NCI-H2107 (cell line): Measurements from ENCODE around the gene ITGA3.
"Not testable (repeated sequence)": the region's sequence is repeated elsewhere in the genome, so short reads cannot be mapped to it uniquely, and the experiment has no call there.

Experiments used
- DNase-seq: peaks from one replicate; lab custom pipeline; 2025; lab: John Stamatoyannopoulos, UW

Gene ITGA3

DNA sequence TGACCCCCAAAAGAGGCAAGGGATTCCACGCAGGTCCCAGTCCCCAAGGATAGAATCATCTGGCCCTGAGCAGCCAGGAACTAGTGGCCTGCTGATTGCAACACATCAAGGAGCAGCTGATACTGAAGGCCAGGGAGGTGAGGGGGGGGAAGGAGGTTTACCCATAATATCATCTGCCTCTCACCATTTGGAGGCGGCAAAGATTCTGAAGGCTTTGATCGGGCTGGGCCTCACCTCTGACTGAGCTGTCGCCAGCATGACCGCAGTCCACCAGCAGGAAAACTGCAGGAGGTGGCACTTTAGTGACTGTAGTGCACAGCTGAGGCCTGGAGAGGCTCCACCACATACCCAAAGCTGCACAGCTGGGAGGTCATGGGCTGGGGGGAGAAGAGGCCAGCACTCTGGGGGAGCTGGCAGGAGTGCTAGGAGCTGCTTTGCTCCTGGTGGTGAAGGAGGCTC lies 20.5 kb upstream of the ITGA3 start:
- DNase-seq = no peak

DNA sequence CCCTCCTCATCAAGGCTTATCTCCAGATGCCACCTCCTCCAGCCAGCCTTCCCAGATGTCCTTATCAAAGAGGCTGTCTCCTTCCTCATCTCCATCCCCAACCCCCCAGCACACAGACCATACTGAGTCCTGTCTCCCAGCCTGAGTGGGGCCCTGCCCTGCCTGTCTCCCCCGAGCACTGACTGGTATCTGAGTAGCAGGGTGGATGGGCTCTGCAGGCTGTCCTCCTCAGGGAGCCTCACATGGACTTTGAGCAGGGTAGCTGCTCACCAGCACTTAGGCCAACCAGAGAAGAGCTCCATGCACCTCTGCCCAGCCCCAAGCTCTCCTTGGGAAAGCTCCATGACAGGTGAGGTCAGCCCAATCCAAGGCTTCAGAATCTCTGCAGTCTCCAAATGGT lies 20.0 kb upstream of the ITGA3 start:
- DNase-seq = no peak

DNA sequence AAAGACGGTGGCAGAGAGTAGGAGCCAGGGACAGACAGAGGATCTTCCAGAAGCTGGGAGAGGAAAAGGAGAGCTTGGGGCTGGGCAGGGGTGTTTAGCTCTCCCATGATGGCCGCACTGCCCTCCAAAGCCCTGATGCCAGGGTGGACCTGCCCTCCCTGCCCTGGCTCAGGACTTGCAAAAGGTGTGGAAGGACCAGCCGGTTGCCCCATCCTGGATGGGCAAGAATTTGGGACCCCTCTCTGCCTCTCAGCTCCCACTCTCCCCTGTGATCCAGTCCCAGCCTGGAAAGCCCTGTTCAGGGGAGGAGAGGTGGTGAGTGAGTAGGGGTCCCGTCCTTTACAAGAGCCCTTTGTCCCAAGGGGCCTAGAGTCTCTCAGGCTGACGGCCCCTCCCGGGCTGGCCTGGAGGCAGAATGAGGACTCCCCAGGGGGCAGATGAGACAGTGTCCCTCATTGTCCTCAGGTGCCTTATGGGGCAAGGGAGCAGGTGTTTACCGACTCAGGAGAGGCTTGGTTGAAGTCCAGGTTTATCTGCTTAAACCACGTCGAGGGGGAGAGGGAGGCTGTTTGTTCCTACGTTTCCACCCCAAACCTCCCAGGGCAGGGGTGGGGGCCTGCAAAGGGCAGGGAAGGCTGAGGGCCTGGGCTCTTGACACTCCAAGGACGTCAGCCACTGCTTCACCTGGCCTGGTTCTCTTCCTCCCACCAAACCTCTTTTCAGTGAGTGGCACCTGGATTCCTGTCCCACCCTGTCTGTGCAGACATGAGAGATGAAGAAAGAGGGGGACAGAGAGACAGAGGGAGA lies 19.3 kb upstream of the ITGA3 start:
- DNase-seq = no peak

DNA sequence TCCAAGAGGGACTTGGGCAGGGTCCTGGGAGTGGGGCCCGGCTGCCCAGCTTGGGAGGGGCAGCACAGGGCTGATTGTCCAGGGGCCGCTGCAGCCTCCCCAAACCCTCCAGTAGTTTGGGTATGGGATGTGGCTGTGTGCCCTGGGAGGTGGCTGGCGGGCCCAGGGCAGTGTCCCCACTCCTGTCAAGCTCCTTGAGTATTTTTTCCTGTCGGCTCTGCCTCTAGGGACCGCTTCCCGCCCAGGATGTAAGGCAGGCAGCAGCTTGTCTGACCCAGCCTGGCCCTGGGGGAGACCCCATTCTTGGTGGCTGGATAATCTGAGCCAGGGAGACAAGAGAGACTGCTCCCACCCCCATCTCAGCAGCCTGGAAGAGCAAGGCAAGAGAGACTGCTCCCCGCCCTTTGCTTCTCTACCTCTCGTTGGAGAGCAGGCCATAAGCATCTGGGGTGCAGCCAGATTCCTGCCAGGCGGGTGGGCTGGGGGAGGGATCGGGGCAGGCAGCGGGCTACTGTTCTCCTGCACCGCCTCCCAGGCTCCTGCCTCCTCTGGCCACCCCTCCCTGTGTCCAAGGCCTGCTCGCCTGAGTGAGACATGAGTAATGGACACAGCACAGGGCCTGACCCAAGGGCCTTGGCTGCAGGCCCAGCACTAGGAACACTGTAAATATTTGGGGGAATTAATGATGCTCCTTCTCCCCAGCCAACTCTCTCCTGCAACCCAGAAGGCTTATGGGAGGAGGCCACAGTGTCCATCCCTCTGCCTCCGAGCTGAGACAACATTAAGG lies 18.4 kb upstream of the ITGA3 start:
- DNase-seq = no peak

DNA sequence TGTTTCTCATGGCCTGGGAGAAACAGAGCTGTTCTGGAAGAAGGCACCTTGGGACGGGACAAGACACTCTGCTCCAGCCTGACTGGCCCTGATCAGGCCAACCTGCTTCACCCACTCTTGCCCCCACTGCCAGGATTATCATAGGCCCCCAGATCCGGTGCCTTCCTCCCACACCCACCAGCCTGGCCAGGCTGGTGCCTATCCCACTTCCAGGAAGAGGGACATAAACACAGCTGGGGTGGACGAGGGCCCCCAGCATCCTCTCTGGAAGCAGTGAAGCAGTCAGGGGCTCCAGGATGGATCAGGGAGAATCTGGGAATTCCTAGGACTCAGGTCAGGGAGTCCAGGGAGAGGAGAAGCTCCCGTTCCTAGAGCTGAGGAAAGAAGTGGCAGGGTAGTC lies 16.9 kb upstream of the ITGA3 start:
- no peak for DNase-seq

DNA sequence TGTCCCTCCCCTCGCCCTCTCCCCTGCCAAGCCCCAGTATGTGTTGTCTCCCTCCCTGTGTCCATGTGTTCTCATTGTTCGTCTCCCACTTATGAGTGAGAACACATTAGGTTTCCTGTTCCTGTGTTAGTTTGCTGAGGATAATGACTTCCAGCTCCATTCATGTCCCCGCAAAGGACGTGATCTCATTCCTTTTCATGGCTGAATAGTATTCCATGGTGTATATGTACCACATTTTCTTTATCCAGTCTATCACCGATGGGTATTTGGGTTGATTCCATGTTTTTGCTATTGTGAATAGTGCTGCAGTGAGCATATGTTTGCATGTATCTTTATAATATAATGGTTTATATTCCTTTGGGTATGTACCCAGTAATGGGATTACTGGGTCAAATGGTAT lies 15.4 kb upstream of the ITGA3 start:
- DNase-seq = not testable (repeated sequence)

DNA sequence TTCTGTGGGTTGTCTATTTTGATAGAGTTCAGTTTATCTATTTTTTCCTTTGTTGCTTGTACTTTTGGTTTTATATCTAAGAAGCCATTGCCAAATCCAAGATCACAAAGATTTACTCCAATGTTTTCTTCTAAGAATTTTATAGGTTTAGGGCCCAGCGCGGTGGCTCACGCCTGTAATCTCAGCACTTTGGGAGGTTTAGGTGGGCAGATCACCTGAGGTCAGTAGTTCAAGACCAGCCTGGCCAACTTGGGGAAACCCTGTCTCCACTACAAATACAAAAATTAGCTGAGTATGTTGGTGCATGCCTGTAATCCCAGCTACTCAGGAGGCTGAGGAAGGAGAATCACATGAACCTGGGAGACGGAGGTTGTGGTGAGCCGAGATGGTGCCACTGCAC lies 13.7 kb upstream of the ITGA3 start:
- DNase-seq = no peak

DNA sequence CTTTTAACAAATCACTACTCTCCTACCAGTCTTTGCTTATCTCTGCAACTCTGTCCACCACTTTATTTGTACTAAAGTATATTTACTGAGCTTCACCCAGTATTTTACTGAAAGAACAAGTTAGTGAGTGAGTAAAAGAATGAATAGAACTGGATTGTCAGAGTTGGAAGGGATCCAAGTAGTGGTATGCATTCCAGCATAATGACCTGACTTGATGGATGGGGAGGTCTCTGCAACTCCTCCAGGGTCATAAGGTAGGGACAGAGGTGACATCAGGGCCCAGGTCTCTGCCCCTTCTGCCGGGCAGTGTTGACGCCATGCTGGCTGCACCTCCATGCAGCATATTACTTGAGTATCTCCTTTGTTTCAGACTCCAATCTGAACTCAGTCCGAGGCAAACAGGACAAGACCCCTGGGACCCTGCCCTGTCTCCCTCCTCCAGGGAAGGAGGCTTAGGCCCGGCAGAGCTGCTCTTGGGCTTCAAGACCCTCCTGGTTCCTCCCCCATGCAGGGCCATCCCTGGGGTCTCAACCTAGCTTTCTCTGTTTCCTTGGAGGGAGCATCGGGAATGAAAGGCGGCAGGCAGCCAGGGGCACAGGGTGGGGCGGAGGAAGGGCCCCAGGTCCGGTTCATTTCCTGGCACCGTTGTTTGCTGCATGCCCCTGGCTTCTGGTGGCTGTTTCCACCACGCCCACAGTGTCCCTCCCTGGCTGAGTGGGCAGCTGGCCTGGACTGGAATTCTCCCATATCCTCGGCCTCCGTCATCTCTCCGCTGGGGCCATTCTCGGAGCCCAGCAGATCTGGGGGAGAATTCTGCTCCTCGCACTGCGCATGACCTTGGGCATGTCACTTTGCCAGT lies 12.4 kb upstream of the ITGA3 start:
- no peak for DNase-seq

DNA sequence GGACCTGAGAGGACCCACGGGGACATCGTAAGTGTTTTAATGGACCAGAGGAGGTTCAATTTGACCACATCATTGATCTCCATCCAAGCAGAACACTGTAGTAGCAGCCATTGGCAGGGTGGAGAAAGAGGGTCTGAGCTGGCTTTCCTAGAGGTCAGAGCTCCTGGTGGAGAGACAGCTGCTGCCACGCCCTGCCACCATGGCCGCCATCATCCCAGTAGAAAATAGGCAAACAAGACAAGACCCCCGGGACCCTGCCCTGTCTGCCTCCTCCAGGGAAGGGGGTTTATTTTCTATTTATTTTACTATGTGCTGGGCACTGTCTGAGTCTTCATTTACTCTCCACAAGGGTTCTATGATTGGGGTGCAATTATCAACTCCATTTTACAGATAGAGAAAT lies 11.4 kb upstream of the ITGA3 start:
- no peak for DNase-seq

DNA sequence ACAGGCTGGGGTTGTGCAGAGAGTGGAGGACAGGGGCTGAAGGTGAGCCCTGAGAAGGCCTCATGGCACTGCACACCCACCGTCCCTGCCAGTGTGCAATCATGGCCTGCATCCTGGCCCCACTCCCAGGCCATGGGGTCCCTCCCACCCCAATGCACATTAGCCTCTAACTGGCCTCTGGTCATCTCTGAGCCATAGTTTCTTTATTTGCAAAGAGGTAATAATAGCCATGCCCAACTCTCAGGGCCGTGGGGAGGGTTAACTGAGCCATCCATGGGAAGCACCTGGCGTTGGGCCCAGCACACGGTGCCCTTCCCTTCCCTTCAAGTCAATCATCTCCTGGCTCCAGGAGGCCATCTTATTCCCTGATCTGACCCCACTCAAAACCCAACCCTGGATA lies 10.8 kb upstream of the ITGA3 start:
- no peak for DNase-seq

DNA sequence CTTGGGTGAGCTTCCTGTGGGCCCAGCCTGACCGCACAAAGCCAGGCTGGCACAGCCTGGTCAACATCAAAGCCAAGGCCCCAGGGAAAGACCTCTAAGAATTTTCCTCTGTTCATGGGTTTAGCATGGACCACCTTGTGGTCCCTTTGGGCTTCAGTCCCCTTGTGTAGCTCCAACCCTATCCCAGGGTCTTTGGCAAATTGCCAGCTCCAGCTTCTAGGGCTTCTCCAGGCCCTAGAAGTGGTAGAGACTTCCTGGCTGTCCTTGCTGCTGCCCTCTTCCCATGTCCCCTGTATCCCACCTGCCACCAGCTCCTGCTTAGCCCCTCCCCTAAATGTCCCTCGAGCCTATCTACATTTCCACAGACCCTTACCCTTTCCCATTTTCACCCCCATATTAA lies 9.7 kb upstream of the ITGA3 start:
- no peak for DNase-seq

DNA sequence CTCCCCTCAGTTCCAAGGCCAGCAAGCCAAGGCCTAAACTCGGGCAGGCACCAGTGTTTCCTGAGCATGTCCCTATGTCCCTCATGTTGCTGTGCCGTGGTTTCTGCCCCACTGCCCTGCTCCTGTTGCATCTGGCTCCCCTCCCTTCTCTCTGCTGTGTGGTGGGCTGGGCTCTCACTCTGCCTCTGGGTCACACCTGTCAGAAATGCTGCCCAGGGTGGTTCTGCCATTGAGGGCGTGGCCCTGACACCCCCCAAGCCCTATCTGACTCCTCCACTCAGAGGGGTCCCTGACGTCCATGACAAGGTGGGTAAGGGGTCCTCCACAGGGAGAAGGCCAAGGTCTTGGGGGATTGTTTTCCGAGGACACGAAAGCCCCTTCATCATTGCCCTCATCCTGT lies 9.2 kb upstream of the ITGA3 start:
- no peak for DNase-seq

DNA sequence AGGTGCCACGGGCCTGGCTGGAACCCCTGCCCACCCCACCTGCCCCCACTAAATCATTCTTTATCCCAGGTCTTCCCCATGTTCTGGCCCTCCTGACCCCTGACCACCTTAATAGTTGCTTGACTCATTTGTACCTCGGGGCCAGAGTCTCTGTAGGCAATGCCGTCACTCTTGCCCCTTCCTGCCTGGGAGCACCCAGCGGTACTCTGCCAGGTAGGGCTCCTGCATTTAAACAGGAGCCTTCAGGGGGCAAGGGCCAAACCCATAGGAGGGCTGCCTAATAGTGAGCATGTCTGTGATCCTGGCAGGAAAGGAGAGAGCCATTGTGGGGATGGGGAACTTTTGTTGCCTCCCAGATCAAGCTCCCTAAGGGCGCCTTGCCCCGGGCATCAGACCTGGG lies 8.8 kb upstream of the ITGA3 start:
- DNase-seq = no peak

DNA sequence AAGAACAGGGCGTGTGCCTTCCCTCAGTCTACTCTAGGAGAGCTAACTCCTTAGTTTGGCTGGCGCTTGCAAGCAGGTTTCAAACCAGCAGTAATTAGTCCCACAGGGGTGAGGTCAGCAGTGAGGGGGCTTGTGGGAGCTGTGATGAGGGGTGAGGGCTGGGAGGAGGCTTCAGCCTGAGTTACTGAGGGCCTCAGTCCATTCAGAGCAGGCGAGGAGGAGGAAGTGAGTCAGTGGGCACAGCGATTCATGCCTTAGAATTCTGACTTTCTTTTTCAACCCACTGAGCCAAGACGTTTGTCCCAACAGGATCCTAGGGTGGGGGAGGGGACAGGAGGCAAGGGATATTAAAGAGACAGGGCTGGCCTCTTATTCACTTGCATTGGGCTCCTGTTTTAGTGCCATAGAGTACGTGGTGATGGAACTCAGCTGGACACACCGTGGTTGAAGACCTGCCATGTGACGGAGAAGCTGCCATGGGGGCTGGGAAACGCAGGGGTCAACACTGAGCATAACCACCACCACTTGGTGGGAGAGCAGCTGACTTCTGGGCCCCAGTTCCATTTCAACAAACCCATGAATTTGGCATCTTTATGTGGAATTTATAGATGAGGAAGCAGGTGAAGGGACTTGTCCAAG lies 8.3 kb upstream of the ITGA3 start:
- DNase-seq = no peak

DNA sequence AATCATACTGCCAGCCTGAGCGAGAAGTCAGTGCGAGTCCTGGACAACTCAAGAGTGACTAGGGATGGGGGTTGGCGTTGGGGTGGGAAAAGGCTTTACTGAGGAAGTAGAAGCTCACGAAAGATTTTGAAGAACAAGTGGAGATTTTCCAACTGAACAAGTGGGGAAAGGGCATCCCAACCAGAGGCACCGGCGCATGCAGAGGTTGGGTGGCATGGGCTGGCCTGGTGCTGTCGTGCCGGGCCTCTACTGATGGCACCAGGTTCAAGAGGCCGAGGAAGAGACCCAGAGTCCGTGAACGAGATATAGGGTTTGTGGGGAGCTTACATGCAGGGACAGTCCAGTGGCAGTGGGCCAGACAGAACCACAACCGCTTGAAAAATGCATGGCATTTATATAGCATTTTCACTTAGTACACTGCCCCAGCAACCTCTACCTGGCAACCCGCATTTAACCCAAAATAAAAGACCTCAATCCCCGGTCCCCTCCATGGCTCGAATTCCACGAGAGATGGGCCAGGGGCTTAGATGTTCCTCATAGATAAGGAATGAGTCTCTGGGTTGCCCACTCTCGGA lies 7.7 kb upstream of the ITGA3 start:
- DNase-seq = no peak

DNA sequence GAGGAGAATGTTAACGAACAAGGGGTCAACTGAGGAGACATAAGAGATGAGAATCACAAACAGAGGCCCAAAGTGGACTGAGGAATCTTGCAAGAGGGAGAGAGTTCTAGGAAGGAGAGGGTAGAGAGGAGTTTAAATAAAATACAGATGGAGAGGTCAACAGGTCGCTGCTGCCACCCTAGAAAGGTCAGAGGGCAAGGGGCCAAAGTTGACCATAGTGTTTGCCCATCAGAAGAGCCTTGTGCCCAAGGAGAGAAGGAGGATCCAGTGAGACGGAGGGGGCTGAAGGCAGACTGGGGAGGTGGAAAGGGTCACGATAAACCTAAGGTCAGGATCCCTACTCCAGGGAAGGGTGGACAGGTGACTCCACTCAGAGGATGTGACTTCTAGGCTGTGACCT lies 6.9 kb upstream of the ITGA3 start:
- no peak for DNase-seq

DNA sequence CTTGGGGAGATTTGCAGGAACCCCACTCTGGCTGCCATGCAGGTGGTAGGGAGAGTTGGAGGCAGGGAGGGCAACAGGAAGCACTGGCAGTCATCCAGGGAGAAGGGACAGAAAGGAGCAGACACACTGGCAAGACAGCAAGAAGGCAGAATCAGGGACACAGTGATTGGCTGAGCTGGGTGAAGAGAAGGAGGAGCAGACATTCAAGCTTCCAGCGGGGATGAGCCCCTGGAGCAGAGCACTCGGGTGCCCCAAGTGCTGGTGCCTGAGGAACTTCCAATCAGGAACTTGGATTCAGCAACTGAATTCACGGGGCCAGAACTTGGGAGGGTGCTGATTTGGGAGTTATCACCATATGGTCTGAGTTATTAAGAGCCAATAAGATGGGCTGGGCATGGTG lies 6.3 kb upstream of the ITGA3 start:
- DNase-seq = no peak

DNA sequence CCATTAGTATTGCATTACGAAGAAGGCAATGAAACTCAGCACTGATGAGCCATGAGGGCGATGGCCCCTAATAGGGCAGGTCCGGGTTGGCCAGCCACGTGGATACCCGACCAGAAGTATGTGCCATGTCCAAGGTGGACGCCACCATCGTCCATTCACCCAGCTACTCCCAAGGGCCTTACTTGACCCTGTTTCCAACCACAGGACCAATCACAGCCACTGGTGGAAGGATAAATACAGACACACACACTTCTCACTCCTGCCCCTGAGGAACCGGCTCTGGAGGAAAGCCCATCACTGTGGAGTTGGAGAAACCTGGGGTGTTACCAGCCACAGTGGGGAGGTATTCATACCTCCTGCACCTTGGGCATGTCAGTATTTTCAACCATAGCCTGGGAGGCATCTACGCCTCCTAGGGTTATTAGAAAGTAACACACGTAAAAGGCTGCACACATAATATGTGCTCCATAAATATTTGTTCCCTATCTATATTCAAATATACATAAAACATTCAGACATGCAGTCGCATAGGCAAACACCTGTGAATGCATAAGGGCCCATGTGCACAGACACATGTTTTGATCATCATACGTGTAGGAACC lies 5.4 kb upstream of the ITGA3 start:
- no peak for DNase-seq

DNA sequence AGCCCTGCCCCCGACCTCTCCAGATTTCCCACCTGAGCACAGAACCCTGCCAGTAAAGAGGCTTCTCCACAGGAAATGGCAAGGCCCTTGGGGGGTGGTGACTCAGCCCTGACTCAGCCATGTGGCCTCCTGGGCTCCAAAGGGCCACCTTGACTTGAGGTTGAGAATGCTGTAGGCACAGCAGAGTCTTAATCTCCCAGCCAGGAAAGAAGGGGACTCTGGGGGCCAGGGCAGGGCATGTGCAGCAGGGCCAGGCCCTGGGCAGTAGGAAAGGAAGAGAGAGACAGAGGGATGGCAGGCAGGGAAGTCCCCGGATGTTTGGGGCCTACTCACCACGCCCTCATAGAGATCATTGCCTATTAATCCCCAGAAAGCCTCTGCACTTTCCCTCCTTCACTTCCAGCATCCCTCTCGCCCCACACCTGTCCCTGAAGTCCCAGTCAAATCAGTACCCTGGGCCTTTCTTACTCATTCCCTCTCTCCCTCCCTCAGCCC lies 4.8 kb upstream of the ITGA3 start:
- DNase-seq = no peak

DNA sequence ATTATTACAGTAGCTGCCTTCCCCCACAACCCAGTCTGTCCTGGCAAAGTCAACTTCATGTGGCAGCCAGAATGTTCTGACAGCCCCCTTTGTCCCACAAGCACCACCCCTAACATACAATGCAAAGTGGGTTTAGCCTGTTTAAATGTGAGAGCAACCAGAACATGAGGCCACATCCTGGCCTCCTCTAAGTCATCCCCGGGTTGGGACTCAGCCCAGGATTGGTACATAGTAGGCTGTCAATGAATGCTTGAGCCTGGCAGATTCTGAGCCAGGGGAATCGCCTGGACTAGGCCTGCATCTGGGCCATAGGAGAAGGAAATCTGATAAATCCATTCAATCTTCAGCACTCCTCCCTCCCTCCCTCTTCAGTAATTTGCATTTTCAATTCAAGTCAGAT lies 4.3 kb upstream of the ITGA3 start:
- DNase-seq = no peak

DNA sequence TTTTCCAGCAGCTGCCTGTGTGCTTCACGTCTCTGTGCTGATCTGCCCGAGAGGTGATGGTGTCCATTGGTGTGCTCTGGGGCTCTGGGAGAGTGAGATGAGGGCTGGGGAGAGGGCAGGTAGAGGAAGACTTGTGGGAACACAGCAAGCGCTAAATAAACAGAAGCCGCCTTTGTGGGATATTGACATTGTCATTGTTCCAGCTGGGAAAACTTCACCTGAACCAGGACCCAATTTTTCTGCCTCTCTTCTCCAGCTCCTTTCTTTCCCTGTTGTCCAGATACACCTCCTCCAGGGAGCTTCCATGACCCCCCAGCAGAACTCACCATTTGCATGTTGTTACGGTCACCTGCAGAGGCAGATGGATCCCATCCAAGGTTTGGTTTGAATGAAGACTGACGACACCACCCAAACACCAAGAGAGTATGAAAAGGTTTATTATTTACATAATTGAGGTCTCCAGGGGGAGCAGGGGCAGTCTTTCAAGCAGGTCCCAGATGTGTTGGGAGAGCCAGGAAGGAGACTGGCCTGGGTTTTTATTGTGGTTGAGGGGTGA lies 3.6 kb upstream of the ITGA3 start:
- DNase-seq = no peak
